HS-27A (cell line): ENCODE measurements around the gene LMTK3.

Source experiments
- DNase-seq: peaks from one replicate; pipeline ENCODE4 v3.0.0-alpha.2; 2012; ENCODE audit warnings: low read depth, missing footprints

The LMTK3 gene

GRCh38 chr19:48469934-48470680 is 41.5 kb downstream of the LMTK3 start:
- no peak for DNase-seq

- no peak for DNase-seq
Observed at GRCh38 chr19:48469289-48469881, 42.2 kb downstream of the LMTK3 start, which contains the start of gene CYTH2. Gene CYTH2, plus strand, starts transcription at chr19:48469369. Its CDS starts 139 bp downstream, at chr19:48469508.

GRCh38 chr19:48468772-48469288 is 42.8 kb downstream of the LMTK3 start:
- DNase-seq: peak; percentile 100

- no peak for DNase-seq
Observed at GRCh38 chr19:48466561-48467325, 44.9 kb downstream of the LMTK3 start.

- no peak for DNase-seq
Observed at GRCh38 chr19:48465215-48465614, 46.4 kb downstream of the LMTK3 start.

GRCh38 chr19:48461982-48462655 is 49.5 kb downstream of the LMTK3 start:
- DNase-seq: no peak

- no peak for DNase-seq
Observed at GRCh38 chr19:48461651-48461981, 50.0 kb downstream of the LMTK3 start.

GRCh38 chr19:48458016-48458415 is 53.6 kb downstream of the LMTK3 start:
- DNase-seq: no peak

GRCh38 chr19:48456864-48457263 is 54.8 kb downstream of the LMTK3 start:
- DNase-seq: no peak

- no peak for DNase-seq
Observed at GRCh38 chr19:48455908-48456562, 55.6 kb downstream of the LMTK3 start.

GRCh38 chr19:48455171-48455907 is 56.3 kb downstream of the LMTK3 start, which contains the start of gene KCNJ14:
Gene KCNJ14, plus strand, starts transcription at chr19:48455574. Its CDS starts 6,151 bp downstream, at chr19:48461725.
- no peak for DNase-seq

- no peak for DNase-seq
Observed at GRCh38 chr19:48454150-48454730, 57.4 kb downstream of the LMTK3 start.

- DNase-seq: no peak
Observed at GRCh38 chr19:48452289-48453190, 59.1 kb downstream of the LMTK3 start.

GRCh38 chr19:48451624-48452023 is 60.0 kb downstream of the LMTK3 start:
- no peak for DNase-seq

GRCh38 chr19:48450863-48451262 is 60.8 kb downstream of the LMTK3 start:
- no peak for DNase-seq

GRCh38 chr19:48450441-48450840 is 61.2 kb downstream of the LMTK3 start:
- no peak for DNase-seq

GRCh38 chr19:48448563-48448962 is 63.1 kb downstream of the LMTK3 start:
- DNase-seq: no peak

- no peak for DNase-seq
Observed at GRCh38 chr19:48446579-48446978, 65.1 kb downstream of the LMTK3 start.
